CD4-positive, alpha-beta T cell treated with Interleukin-17A for 4 hours (primary cell): ENCODE results near the gene OR2L13.
"Not testable (repeated sequence)": the region's sequence is repeated elsewhere in the genome, so short reads cannot be mapped to it uniquely, and the experiment has no call there.

Experiments
- DNase-seq: peaks from one replicate; pipeline ENCODE4 v3.0.0-alpha.2; 2020; ENCODE audit warnings: mixed read lengths

OR2L13 gene

GRCh38 chr1:248094884-248095283, at the start of gene OR2L13:
OR2L13 (plus strand) TSS chr1:248095184; CDS start chr1:248099376, 4,192 bp downstream.
- DNase-seq: no peak

GRCh38 chr1:248045209-248045608, 49.8 kb upstream of the OR2L13 start:
- no peak for DNase-seq

- DNase-seq: no peak
These were observed 48.4 kb upstream of the OR2L13 start, which contains the start of gene OR2L3 for GRCh38 chr1:248046536-248046935. OR2L3 (plus strand) TSS chr1:248046836; CDS start chr1:248060682, 13,846 bp downstream.

GRCh38 chr1:248047008-248047407, 48.0 kb upstream of the OR2L13 start:
- no peak for DNase-seq

- DNase-seq: no peak
These were observed 40.3 kb upstream of the OR2L13 start for GRCh38 chr1:248054671-248055070.

GRCh38 chr1:248055261-248055660, 39.7 kb upstream of the OR2L13 start:
- no peak for DNase-seq

- DNase-seq: no peak
These were observed 29.9 kb upstream of the OR2L13 start for GRCh38 chr1:248065071-248065470.

GRCh38 chr1:248065604-248066003, 29.4 kb upstream of the OR2L13 start:
- no peak for DNase-seq

- not testable (repeated sequence) for DNase-seq
These were observed 11.1 kb upstream of the OR2L13 start for GRCh38 chr1:248083864-248084263.

- DNase-seq: no peak
These were observed 3.5 kb downstream of the OR2L13 start for GRCh38 chr1:248098529-248098928.

GRCh38 chr1:248102847-248103246, 7.9 kb downstream of the OR2L13 start:
- DNase-seq: no peak

GRCh38 chr1:248111157-248111556, 16.2 kb downstream of the OR2L13 start:
- no peak for DNase-seq

GRCh38 chr1:248114890-248115289, 19.9 kb downstream of the OR2L13 start:
- no peak for DNase-seq

GRCh38 chr1:248127653-248128052, 32.7 kb downstream of the OR2L13 start:
- no peak for DNase-seq

GRCh38 chr1:248136811-248137210, 41.8 kb downstream of the OR2L13 start:
- DNase-seq: no peak

- no peak for DNase-seq
These were observed 45.9 kb downstream of the OR2L13 start for GRCh38 chr1:248140846-248141245.

- no peak for DNase-seq
These were observed 48.3 kb downstream of the OR2L13 start for GRCh38 chr1:248143311-248143710.

GRCh38 chr1:248144513-248145198, 49.7 kb downstream of the OR2L13 start, which contains the start of gene OR2M5:
OR2M5 (plus strand) TSS chr1:248145148; CDS start chr1:248145148, 0 bp downstream.
- no peak for DNase-seq
